RWPE1 (cell line): ENCODE results near the gene ASTN2.

Source experiments
- CTCF ChIA-PET: fragments of 350-600 bp; sonication (Branson Sonifier 250); formaldehyde crosslinking; extraction: SDS; loops from one replicate; lab custom pipeline; 2021; lab: Yijun Ruan, JAX
- POLR2A ChIA-PET: fragments of 400-600 bp; formaldehyde crosslinking; extraction: SDS; loops from one replicate; lab custom pipeline; 2020; ENCODE audit warnings: antibody characterized with exemption; ENCODE audit not compliant: low non-redundant PET; lab: Yijun Ruan, JAX
- DNase-seq: peaks from one replicate; pipeline ENCODE4 v3.0.0; 2012; ENCODE audit warnings: low spot score
- H3K27ac ChIP-seq: fragments of 450-650 bp; 2 replicates; pipeline ENCODE4 v1.5.1; 2017
- CTCF ChIP-seq: fragments of 450-650 bp; conservative IDR thresholded peaks from 2 replicates; pipeline ENCODE4 v1.5.1; 2017; ENCODE audit warnings: low read depth, mild to moderate bottlenecking

ASTN2 gene

DNA sequence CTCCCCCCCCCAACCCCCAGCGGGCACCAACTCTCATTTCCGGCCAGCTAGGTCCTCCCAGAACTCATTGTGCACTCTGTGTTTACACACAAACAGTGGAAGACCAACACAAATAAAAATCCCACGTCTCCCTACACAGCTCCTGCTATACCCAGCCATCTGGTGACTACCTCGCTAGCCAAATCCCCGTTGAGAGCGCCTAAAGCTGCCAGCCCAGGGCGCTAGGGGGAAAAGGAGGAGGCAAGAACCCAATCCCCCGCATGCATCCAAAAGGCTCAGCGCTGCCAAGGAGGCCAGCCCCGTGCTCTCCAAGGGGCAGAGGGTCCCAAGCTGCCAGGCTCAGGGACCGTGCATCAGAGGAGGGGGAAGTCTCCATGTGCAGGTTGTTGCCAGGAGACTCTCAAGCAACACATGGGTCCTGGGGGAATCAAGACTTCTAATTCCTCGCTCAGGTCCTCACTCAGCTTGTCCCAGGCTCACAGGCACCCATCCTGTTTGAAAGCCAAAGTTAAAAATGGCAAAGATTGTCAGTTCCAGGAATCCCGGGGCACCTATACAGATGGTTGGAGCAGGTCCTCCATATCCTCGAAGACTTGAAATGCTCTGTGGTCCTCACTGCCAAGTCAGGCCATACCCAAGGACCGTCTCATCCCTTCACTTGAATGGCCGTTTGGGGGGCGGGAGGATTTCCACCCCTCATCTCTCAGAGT is 2.7 kb downstream of the ASTN2 start:
- H3K27ac ChIP-seq: no peak overlapping the region
- TF ChIP-seq CTCF: no peak
- POLR2A ChIA-PET: interaction anchor here (0.5 kb wide), 1 partner anchor 30 kb away, joined by 3 read pairs; no protein-coding TSS in a partner anchor
- DNase-seq: no peak
- CTCF ChIA-PET: interaction anchor here (0.8 to 1.5 kb wide), 2 partner anchors 365 to 937 kb away, joined by 3 to 7 read pairs; no protein-coding TSS in a partner anchor

GRCh38 chr9:117411547-117411946 is 3.3 kb downstream of the ASTN2 start:
- ChIA-PET CTCF (interaction anchor here (0.6 to 1.5 kb wide), 2 partner anchors 45 to 365 kb away, joined by 3 to 6 read pairs; no protein-coding TSS in a partner anchor), POLR2A (no interaction called here)
- no peak for DNase-seq
- no peak for TF ChIP-seq CTCF
- no peak overlapping the region for H3K27ac ChIP-seq

- ChIA-PET CTCF (no interaction called here), POLR2A (no interaction called here)
- no peak for DNase-seq
- no peak overlapping the region for H3K27ac ChIP-seq
- no peak for TF ChIP-seq CTCF
Measured at GRCh38 chr9:117409321-117409720, 5.5 kb downstream of the ASTN2 start.

- POLR2A ChIA-PET: no interaction called here
- no peak for DNase-seq
- TF ChIP-seq CTCF: no peak
- H3K27ac ChIP-seq: no peak overlapping the region
- CTCF ChIA-PET: interaction anchor here (0.6 kb wide), 1 partner anchor 24 kb away, joined by 3 read pairs; no protein-coding TSS in a partner anchor
Measured at GRCh38 chr9:117407436-117408022, 7.3 kb downstream of the ASTN2 start.

DNA sequence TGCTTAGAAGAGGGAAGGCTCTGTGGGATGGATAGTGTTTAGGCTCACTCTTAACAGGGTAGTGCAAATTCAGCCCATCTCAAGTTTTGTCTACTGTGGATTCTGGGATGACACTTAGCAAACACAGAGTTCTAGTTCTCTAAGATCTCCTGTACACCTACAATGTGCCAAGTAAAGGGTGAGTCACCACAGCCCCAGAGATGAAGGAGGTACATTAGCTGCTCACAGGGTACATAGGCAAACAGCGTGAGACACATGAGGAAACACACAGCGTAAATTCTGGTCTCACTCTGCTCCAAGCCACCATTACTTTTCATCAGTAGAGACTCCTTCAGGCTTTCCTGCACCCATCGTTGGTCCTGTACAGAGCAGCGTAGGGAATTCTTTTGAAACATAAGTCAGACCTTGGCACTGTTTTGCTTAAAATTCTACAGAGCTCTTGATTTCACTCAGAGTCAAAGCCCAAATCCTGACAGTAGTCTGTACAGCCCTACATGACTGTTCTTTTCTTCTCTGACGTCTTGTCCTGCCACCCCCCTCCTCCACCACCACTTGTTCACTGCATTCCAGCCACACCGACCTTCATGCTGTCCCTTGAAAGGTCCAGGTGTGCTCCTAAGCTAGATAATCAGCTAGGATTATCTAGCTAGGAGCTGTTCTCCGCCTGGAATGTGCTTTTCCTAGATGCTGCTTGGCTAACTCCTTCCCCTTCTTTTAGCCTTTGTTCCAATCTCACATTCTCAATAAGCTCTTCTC is 8.7 kb downstream of the ASTN2 start:
- no peak for DNase-seq
- ChIA-PET POLR2A (no interaction called here), CTCF (no interaction called here)
- no peak overlapping the region for H3K27ac ChIP-seq
- no peak for TF ChIP-seq CTCF

- no peak overlapping the region for H3K27ac ChIP-seq
- ChIA-PET POLR2A (no interaction called here), CTCF (no interaction called here)
- no peak for TF ChIP-seq CTCF
- DNase-seq: no peak
Measured at GRCh38 chr9:117403848-117404247, 11.0 kb downstream of the ASTN2 start.
